BE2C (cell line): ENCODE measurements around the gene LRIG1.

Experiments used
- DNase-seq: peaks from one replicate; pipeline ENCODE4 v3.0.0-alpha.2; 2020
- H3K27me3 ChIP-seq: fragments of 250-450 bp; sonication (Bioruptor Pico); 2 replicates; pipeline ENCODE4 v1.5.1; 2020; ENCODE audit warnings: mild to moderate bottlenecking
- H3K36me3 ChIP-seq: fragments of 250-450 bp; sonication (Bioruptor Pico); 2 replicates; pipeline ENCODE4 v1.5.1; 2020; ENCODE audit warnings: mild to moderate bottlenecking
- H3K4me1 ChIP-seq: fragments of 250-450 bp; sonication (Bioruptor Pico); 2 replicates; pipeline ENCODE4 v1.5.1; 2020
- H3K4me3 ChIP-seq: 2 replicates; pipeline ENCODE4 v1.5.1; 2011; ENCODE audit warnings: low read depth, low read length
- H3K9me3 ChIP-seq: fragments of 250-450 bp; sonication (Bioruptor Pico); 2 replicates; pipeline ENCODE4 v1.5.1; 2020
- CTCF ChIP-seq: IDR thresholded peaks from 2 replicates; pipeline ENCODE4 v1.5.1; 2012; ENCODE audit warnings: mild to moderate bottlenecking, low read depth, low read length

LRIG1 gene

GRCh38 chr3:66344848-66345578, 155.8 kb downstream of the LRIG1 start:
- Histone ChIP-seq H3K9me3 (no peaks in the 10 kb centered on the region), H3K4me3 (no peak overlapping the region), H3K4me1 (no peaks in the 10 kb centered on the region), H3K36me3 (peaks cover 4% of the 10 kb centered on the region; the same call in 1 of the 2 replicates), H3K27me3 (no peaks in the 10 kb centered on the region)
- no peak for TF ChIP-seq CTCF
- no peak for DNase-seq

GRCh38 chr3:66344391-66344811, 156.4 kb downstream of the LRIG1 start:
- H3K27me3 ChIP-seq = no peaks in the 10 kb centered on the region
- H3K4me1 ChIP-seq = no peaks in the 10 kb centered on the region
- no peak for DNase-seq
- H3K4me3 ChIP-seq = no peak overlapping the region
- H3K9me3 ChIP-seq = no peaks in the 10 kb centered on the region
- peaks cover 4% of the 10 kb centered on the region; the same call in 1 of the 2 replicates for H3K36me3 ChIP-seq
- no peak for TF ChIP-seq CTCF

GRCh38 chr3:66342717-66343356, 158.0 kb downstream of the LRIG1 start:
- H3K36me3 ChIP-seq = peaks cover 4% of the 10 kb centered on the region; the same call in 1 of the 2 replicates
- TF ChIP-seq CTCF = no peak
- H3K9me3 ChIP-seq = no peaks in the 10 kb centered on the region
- DNase-seq = no peak
- H3K4me1 ChIP-seq = no peaks in the 10 kb centered on the region
- no peak overlapping the region for H3K4me3 ChIP-seq
- no peaks in the 10 kb centered on the region for H3K27me3 ChIP-seq

- no peaks in the 10 kb centered on the region for H3K27me3 ChIP-seq
- TF ChIP-seq CTCF = no peak
- H3K9me3 ChIP-seq = no peaks in the 10 kb centered on the region
- no peak for DNase-seq
- H3K36me3 ChIP-seq = no peaks in the 10 kb centered on the region
- H3K4me1 ChIP-seq = no peaks in the 10 kb centered on the region
- H3K4me3 ChIP-seq = no peak overlapping the region
These were observed 161.9 kb downstream of the LRIG1 start for GRCh38 chr3:66338927-66339326.

GRCh38 chr3:66336333-66336766, 164.5 kb downstream of the LRIG1 start:
- no peak for TF ChIP-seq CTCF

GRCh38 chr3:66335671-66336070, 165.2 kb downstream of the LRIG1 start:
- H3K4me1 ChIP-seq = no peaks in the 10 kb centered on the region
- no peaks in the 10 kb centered on the region for H3K36me3 ChIP-seq
- H3K9me3 ChIP-seq = no peaks in the 10 kb centered on the region
- TF ChIP-seq CTCF = no peak
- H3K4me3 ChIP-seq = no peak overlapping the region
- no peak for DNase-seq
- H3K27me3 ChIP-seq = no peaks in the 10 kb centered on the region

More at GRCh38 chr3:66336333-66336766, 164.5 kb downstream of the LRIG1 start:
- Histone ChIP-seq H3K9me3 (no peaks in the 10 kb centered on the region), H3K27me3 (no peaks in the 10 kb centered on the region), H3K4me1 (no peaks in the 10 kb centered on the region), H3K4me3 (no peak overlapping the region), H3K36me3 (no peaks in the 10 kb centered on the region)
- DNase-seq = no peak
